Ishikawa (cell line): Measurements from ENCODE around the gene RNASE1.

Source experiments
- EP300 ChIP-seq: IDR thresholded peaks from 2 replicates; pipeline ENCODE4 v1.6.1; 2012; ENCODE audit warnings: borderline replicate concordance
- RAD21 ChIP-seq: IDR thresholded peaks from 2 replicates; pipeline ENCODE4 v1.6.1; 2012; ENCODE audit warnings: low read depth
- TF ChIP-seq, protein P1 (sequence below): IDR thresholded peaks from 2 replicates; pipeline ENCODE4 v1.6.1; 2012; ENCODE audit warnings: low read depth, mild to moderate bottlenecking

- TF ChIP-seq RAD21, result no peak
- no peak for TF ChIP-seq EP300
- TF ChIP-seq, protein P1, sequence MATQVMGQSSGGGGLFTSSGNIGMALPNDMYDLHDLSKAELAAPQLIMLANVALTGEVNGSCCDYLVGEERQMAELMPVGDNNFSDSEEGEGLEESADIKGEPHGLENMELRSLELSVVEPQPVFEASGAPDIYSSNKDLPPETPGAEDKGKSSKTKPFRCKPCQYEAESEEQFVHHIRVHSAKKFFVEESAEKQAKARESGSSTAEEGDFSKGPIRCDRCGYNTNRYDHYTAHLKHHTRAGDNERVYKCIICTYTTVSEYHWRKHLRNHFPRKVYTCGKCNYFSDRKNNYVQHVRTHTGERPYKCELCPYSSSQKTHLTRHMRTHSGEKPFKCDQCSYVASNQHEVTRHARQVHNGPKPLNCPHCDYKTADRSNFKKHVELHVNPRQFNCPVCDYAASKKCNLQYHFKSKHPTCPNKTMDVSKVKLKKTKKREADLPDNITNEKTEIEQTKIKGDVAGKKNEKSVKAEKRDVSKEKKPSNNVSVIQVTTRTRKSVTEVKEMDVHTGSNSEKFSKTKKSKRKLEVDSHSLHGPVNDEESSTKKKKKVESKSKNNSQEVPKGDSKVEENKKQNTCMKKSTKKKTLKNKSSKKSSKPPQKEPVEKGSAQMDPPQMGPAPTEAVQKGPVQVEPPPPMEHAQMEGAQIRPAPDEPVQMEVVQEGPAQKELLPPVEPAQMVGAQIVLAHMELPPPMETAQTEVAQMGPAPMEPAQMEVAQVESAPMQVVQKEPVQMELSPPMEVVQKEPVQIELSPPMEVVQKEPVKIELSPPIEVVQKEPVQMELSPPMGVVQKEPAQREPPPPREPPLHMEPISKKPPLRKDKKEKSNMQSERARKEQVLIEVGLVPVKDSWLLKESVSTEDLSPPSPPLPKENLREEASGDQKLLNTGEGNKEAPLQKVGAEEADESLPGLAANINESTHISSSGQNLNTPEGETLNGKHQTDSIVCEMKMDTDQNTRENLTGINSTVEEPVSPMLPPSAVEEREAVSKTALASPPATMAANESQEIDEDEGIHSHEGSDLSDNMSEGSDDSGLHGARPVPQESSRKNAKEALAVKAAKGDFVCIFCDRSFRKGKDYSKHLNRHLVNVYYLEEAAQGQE, result no peak
Observed at GRCh38 chr14:20848316-20848954, 45.8 kb upstream of the RNASE1 start.
